Measurements from ENCODE around the gene CDC42BPA. TPM values are rescaled to one million over a fixed set of nuclear protein-coding genes. Genes with fewer than 3 reads are reported as not detected.

The CDC42BPA gene
- total and polyA plus RNA-seq, 11 donors: 9.8 to 33.8 (median 29.7) TPM

DNA sequence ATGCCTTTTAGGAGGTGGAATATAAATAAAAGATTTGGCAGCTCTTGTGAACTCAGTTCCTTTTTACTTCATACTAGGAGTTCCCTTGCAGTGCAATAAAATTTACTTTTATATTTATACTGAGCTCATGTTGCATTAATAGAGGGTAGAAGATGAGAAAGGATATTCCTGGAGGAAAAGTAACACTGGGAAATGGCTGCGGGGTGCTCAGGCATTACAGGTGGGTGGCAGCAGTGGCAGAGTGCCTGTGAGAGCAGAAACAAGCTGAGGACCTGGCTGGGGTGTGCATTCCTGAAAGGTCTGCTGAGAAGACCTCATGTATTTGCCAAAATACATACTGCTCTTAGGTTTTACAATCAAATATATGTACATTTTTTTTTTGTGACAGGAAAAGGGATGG, 251.3 kb downstream of the CDC42BPA start:
- intact Hi-C loops (cut with DNase I): no loop called here
- H3K4me1 ChIP-seq: peaks cover 0 to 12% (median 0%) of the 10 kb centered on the region in 12 donors
- ATAC-seq: no peak
- peaks cover 0 to 60% (median 10%) of the 10 kb centered on the region in 9 donors for H3K36me3 ChIP-seq
- no peak overlapping the region for H3K4me3 ChIP-seq
- H3K27ac ChIP-seq: no peak overlapping the region
- DNase-seq: no peak
- 72 to 86% (median 80%) methylated on average over 1 of the region's 1 CpG for WGBS, 4 donors
- TF ChIP-seq POLR2A (IDR thresholded peaks at IDR 0.05): no peak
- TF ChIP-seq, protein P1, sequence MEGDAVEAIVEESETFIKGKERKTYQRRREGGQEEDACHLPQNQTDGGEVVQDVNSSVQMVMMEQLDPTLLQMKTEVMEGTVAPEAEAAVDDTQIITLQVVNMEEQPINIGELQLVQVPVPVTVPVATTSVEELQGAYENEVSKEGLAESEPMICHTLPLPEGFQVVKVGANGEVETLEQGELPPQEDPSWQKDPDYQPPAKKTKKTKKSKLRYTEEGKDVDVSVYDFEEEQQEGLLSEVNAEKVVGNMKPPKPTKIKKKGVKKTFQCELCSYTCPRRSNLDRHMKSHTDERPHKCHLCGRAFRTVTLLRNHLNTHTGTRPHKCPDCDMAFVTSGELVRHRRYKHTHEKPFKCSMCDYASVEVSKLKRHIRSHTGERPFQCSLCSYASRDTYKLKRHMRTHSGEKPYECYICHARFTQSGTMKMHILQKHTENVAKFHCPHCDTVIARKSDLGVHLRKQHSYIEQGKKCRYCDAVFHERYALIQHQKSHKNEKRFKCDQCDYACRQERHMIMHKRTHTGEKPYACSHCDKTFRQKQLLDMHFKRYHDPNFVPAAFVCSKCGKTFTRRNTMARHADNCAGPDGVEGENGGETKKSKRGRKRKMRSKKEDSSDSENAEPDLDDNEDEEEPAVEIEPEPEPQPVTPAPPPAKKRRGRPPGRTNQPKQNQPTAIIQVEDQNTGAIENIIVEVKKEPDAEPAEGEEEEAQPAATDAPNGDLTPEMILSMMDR (IDR thresholded peaks at IDR 0.05): no peak
- no peaks in the 10 kb centered on the region for H3K27me3 ChIP-seq
- H3K9me3 ChIP-seq: no peaks in the 10 kb centered on the region

DNA sequence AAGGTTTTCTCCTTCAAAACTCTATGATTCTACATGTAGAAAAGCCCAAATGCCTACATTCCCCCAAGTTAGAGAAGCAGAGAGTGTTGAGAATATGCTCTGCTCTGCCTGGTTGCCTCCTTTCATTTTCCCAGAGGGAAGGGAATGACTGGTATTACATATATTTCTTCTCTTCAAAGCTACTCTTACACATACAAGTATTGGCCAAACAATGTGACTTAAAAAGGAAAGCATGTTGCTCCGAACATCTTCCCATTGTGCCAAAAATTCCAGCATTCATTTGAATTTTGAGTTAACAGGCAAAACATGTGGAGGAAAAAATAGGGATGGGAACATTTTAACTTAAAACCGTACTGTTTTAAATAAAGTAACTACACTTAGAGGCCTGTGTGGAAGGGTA, 253.0 kb downstream of the CDC42BPA start:
- ATAC-seq: no peak
- 72 to 88% (median 76%) methylated on average over 2 of the region's 2 CpGs for WGBS, 4 donors
- peaks cover 0 to 45% (median 9%) of the 10 kb centered on the region in 9 donors for H3K36me3 ChIP-seq
- TF ChIP-seq, protein P1 (IDR thresholded peaks at IDR 0.05): no peak
- no peak for TF ChIP-seq POLR2A (IDR thresholded peaks at IDR 0.05)
- no peak overlapping the region for H3K27ac ChIP-seq
- DNase-seq: no peak
- H3K27me3 ChIP-seq: no peaks in the 10 kb centered on the region
- peaks cover 0 to 12% (median 0%) of the 10 kb centered on the region in 12 donors for H3K4me1 ChIP-seq
- H3K9me3 ChIP-seq: no peaks in the 10 kb centered on the region
- H3K4me3 ChIP-seq: no peak overlapping the region
- intact Hi-C loops (cut with DNase I): no loop called here

DNA sequence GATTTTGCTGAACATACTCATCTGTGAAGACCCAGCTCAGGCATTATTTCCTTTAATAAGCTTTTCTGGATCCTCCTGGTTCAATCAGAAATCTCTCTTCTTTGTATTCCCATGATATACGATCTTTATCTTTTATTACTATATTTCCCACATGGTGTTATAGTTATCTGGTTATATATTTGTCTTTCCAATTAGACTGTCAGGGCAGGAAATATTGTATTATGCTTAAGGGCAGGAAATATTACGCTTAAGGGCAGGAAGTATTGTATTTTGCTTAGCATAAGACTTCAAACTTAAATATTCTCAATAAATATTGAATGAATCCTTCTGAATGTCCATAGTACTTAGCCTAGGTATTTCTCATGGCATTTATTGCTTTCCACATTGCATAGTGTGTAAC, 256.0 kb downstream of the CDC42BPA start:
- H3K36me3 ChIP-seq: peaks cover 0 to 46% (median 8%) of the 10 kb centered on the region in 9 donors
- no peak overlapping the region for H3K27ac ChIP-seq
- ATAC-seq (no peak), DNase-seq (no peak)
- no peak overlapping the region for H3K4me3 ChIP-seq
- H3K4me1 ChIP-seq: peaks cover 0 to 3% (median 0%) of the 10 kb centered on the region in 12 donors
- 66 to 70% (median 69%) methylated on average over 2 of the region's 2 CpGs for WGBS, 4 donors
- no peaks in the 10 kb centered on the region for H3K27me3 ChIP-seq
- intact Hi-C loops (cut with DNase I): no loop called here
- no peaks in the 10 kb centered on the region for H3K9me3 ChIP-seq
- TF ChIP-seq POLR2A (IDR thresholded peaks at IDR 0.05): no peak
- TF ChIP-seq, protein P1 (IDR thresholded peaks at IDR 0.05): no peak

DNA sequence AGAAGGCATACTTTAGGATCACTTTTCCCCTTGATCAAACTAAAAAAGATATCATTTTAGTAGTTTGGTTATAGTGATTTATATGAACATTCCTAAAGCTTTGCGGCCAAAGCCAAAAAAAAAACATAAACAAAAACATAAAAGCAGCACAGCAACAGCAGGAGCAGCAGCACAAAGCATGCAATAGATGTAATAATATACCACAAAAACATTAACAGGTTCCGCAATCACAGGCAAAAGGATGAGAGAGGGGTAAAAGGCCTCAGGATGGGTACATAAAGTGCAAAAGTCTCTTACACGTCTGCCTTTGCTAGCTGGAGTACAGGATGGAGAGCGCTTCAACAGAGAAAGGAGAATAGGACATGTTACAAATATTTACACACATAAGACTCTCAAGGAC, 259.2 kb downstream of the CDC42BPA start:
- ATAC-seq (no peak), DNase-seq (no peak)
- WGBS, 4 donors: 89 to 95% (median 95%) methylated on average over 4 of the region's 4 CpGs
- no peaks in the 10 kb centered on the region for H3K27me3 ChIP-seq
- H3K36me3 ChIP-seq: peaks cover 0 to 34% (median 8%) of the 10 kb centered on the region in 9 donors
- TF ChIP-seq, protein P1 (IDR thresholded peaks at IDR 0.05): no peak
- TF ChIP-seq POLR2A (IDR thresholded peaks at IDR 0.05): no peak
- H3K4me3 ChIP-seq: no peak overlapping the region
- H3K9me3 ChIP-seq: no peaks in the 10 kb centered on the region
- intact Hi-C loops (cut with DNase I): no loop called here
- H3K4me1 ChIP-seq: no peaks in the 10 kb centered on the region
- no peak overlapping the region for H3K27ac ChIP-seq
